ENCODE measurements around the gene PEX11A.
A peak's percentile ranks its signal among the peaks of the same experiment; 100 is the strongest.

Gene PEX11A, protein sequence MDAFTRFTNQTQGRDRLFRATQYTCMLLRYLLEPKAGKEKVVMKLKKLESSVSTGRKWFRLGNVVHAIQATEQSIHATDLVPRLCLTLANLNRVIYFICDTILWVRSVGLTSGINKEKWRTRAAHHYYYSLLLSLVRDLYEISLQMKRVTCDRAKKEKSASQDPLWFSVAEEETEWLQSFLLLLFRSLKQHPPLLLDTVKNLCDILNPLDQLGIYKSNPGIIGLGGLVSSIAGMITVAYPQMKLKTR

DNA sequence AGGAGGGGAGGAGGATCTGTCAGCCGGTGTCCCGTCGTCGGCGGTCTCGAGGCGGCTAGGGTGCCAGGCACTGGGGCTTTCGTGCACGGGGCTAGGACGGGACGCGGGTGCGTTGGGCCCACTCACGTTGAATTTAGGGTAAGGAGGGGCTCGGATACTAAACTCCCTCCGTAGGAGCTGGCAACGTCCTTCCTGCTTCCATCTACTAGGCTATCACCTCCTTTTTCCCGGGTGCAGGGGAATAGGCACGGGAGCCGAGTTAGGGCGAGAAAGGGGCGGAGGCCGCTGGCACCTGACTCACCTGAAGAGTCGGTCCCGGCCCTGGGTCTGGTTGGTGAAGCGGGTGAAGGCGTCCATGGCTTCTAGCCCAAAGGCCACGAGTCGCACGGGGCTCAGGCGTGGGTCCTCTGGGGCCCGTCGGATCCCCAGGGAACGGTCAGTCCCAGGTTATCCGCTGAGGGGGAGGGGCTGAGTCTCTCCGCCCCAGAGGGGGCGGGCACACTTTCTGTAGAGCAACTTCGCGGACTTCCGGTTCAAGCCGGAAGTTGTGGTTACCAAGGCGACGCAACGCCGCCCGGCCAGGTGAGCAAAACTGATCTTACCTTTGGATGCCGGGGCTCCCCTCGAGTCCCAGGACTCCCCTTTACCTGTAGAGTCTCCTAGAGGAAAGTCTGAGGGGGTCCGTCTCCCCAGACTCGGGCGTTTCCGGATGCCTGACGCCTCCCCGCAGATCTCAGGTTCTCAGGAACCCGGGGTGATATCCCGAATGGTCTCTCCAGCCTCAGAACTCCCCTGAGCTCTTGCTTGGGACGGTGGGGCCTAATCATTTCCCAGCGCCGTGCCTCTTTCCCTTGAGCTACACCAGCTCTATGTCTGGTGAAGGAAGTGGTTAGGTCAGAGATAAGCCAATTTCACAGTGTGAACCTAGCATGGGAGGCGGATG, at the start of gene PEX11A, which contains the start of gene WDR93:
PEX11A (minus strand) TSS at position 479 of the 943 bp plus-strand sequence; CDS start at position 357, 122 bp downstream.
WDR93 (plus strand) TSS at position 536 of the 943 bp plus-strand sequence. CDS start 10,936 bp downstream, outside the sequence.
- H3K4me3 Mint-ChIP-seq, result peak within 1 kb of the TSS; percentile 92
- ATAC-seq (ENCODE audit: low read depth) (peak; percentile 93), DNase-seq (ENCODE audit: low spot score in 2 of 2) (peak; percentile 70 to 78)
- H3K4me1 Mint-ChIP-seq, result peaks cover 6% of the 10 kb centered on the region
- H3K27me3 Mint-ChIP-seq, result no peaks in the 10 kb centered on the region
- H3K36me3 Mint-ChIP-seq, result no peaks in the 10 kb centered on the region
- peak within 1 kb of the TSS; percentile 69 for H3K27ac Mint-ChIP-seq
- H3K9me3 Mint-ChIP-seq, result no peaks in the 10 kb centered on the region

DNA sequence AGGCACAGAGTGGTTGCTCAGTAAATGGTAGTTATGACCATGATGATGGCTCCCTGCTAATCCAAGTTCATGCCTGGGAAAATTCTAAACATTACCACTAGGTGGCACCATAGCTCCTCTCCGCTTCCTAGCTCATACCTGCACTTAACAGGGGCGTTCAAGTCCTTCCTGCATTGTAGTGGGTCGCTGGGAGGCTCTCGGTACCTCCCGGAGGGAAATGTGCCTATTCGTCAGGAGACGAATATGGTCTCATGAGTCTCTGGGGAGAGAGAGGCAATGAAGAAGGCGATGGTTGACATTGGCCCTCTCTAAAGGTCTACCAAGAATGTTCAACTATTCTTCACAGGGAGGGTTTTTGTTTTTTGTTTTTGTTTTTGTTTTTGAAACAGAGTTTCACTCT, 49.6 kb upstream of the PEX11A start:
- Mint-ChIP-seq H3K9me3 (no peaks in the 10 kb centered on the region), H3K27me3 (peaks cover 10% of the 10 kb centered on the region), H3K4me1 (no peaks in the 10 kb centered on the region), H3K36me3 (no peaks in the 10 kb centered on the region), H3K27ac (no peak overlapping the region), H3K4me3 (no peak overlapping the region)
- ATAC-seq (ENCODE audit: low read depth) (peak; percentile 92), DNase-seq (ENCODE audit: low spot score in 2 of 2) (peak; percentile 65 to 69)

DNA sequence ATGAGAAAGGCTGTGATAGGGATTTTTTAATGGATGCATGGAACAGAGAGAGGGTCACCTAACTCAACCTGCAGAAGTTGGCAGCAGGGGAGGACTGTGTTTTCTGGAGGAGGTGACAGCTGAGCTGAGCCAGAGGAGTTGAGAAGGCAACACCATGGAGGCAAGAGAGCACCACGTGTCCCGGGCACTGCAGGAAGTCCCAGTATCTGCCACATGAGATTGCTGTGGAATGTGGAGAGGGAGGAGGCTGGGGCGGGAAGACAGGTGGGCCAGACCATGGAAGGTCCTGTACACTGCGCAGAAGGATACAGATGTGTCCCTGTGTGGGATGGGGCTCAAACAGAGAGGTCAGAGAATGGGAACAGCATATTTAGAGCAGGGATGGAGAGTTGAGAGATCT, 45.2 kb upstream of the PEX11A start:
- Mint-ChIP-seq H3K36me3 (no peaks in the 10 kb centered on the region), H3K4me3 (no peak overlapping the region), H3K27me3 (peaks cover 17% of the 10 kb centered on the region), H3K9me3 (no peaks in the 10 kb centered on the region), H3K4me1 (no peaks in the 10 kb centered on the region), H3K27ac (no peak overlapping the region)
- no peak for ATAC-seq (ENCODE audit: low read depth)
- no peak for DNase-seq (ENCODE audit: low spot score in 2 of 2)

DNA sequence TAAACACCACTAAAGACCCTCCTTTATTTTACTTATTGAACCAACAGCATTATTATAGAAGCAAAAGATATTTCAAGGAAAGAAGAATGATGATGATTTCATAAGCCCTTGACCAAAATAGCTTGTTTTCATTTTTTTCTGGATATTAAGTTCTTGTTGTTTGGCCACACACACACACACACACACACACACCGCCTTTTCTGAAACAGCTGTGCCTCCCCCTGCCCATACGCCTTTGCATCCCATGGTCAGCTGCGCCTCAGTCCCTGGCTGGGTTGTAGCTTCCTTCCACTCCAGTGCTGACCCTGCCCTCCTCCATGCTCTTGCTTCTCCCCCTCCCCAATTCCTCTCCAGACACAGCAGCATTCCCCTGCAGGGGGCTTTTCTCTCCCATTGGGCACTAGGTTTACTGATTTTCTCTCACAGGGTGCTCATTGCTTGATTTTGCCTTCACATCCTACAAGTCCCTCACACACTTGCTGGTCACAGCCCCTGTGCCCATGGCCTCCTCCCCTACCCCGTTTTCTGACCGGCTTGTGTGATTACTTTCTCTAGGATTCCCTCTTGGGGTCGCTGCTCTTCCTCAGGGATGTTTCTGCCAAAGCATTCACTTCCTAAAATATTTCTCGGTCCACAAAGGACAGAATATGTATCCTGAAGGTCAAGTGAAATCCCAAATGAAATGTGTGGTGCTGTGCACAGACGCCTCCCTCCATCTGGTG, 42.1 kb upstream of the PEX11A start:
- no peak overlapping the region for H3K27ac Mint-ChIP-seq
- DNase-seq (ENCODE audit: low spot score in 2 of 2), result no peak
- H3K4me1 Mint-ChIP-seq, result no peaks in the 10 kb centered on the region
- peaks cover 20% of the 10 kb centered on the region for H3K27me3 Mint-ChIP-seq
- no peak overlapping the region for H3K4me3 Mint-ChIP-seq
- H3K36me3 Mint-ChIP-seq, result no peaks in the 10 kb centered on the region
- ATAC-seq (ENCODE audit: low read depth), result no peak
- no peaks in the 10 kb centered on the region for H3K9me3 Mint-ChIP-seq

DNA sequence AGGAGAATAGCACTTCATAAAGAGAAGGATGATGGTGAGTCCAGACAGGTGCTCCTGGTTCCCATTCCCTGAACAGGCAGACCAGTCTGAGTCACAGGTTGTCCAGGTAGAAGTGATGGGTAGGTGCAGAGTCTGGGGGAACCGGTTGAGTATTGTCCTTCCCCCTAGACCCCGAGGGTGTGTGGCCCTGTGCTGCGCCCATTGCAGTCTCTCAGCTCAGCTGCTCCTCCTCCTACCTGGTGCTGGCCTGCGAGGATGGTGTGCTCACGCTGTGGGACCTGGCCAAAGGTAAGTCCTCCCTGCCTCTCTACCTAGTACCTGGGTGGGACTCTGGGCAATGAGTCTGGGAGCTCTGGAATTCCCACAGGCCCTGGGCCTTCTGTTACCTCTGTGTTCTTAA, 40.7 kb upstream of the PEX11A start:
- H3K9me3 Mint-ChIP-seq, result no peaks in the 10 kb centered on the region

DNA sequence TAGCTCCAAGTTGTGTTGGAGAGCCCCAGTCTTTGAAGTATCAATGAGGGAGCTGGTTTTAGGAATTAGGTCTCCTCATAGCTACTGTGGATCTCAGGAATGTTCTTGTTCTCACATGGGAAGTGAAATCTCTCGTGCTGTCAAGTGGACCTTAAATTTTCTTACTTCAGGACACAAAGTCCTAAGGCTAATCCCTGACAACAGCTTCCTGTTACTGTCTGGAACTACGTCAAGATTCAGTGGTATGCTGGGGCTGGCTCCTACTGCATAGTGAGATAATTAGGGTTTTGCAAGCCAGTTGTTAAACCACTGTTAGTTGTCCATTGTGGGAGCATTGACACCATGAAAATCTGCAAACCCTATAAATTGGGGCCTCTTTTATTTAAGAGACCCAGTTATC, 37.7 kb upstream of the PEX11A start:
- Mint-ChIP-seq H3K9me3 (peaks cover 2% of the 10 kb centered on the region), H3K27ac (no peak overlapping the region), H3K4me1 (no peaks in the 10 kb centered on the region), H3K27me3 (peaks cover 11% of the 10 kb centered on the region), H3K4me3 (no peak overlapping the region), H3K36me3 (no peaks in the 10 kb centered on the region)
- ATAC-seq (ENCODE audit: low read depth) (no peak), DNase-seq (ENCODE audit: low spot score in 2 of 2) (no peak)

More for the DNA sequence above, 40.7 kb upstream of the PEX11A start:
- no peaks in the 10 kb centered on the region for H3K4me1 Mint-ChIP-seq
- ATAC-seq (ENCODE audit: low read depth), result no peak
- no peak for DNase-seq (ENCODE audit: low spot score in 2 of 2)
- H3K36me3 Mint-ChIP-seq, result no peaks in the 10 kb centered on the region
- H3K27me3 Mint-ChIP-seq, result peaks cover 19% of the 10 kb centered on the region
- no peak overlapping the region for H3K27ac Mint-ChIP-seq
- H3K4me3 Mint-ChIP-seq, result no peak overlapping the region

DNA sequence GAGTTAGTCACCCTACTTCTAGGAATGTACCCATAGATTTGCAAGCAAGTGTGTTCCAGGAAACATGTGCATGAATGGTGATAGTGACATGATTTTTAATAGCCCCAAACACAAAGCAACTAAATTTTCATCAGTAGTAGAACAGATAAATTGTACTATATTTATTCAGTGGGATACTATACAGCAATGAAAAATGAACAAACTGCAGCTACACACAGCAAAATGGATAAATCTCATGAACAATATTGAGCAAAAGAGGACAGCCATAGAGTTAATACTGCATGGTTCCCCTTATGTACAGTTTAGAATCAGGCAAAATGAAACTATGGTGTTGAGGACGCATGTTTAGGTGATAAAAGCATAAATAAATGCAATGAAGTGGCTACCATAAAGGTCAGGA, 34.5 kb upstream of the PEX11A start:
- peaks cover 14% of the 10 kb centered on the region for H3K27me3 Mint-ChIP-seq
- DNase-seq (ENCODE audit: low spot score in 2 of 2) (no peak), ATAC-seq (ENCODE audit: low read depth) (no peak)
- H3K4me1 Mint-ChIP-seq, result no peaks in the 10 kb centered on the region
- no peak overlapping the region for H3K4me3 Mint-ChIP-seq
- H3K27ac Mint-ChIP-seq, result no peak overlapping the region
- peaks cover 5% of the 10 kb centered on the region for H3K9me3 Mint-ChIP-seq
- H3K36me3 Mint-ChIP-seq, result no peaks in the 10 kb centered on the region

DNA sequence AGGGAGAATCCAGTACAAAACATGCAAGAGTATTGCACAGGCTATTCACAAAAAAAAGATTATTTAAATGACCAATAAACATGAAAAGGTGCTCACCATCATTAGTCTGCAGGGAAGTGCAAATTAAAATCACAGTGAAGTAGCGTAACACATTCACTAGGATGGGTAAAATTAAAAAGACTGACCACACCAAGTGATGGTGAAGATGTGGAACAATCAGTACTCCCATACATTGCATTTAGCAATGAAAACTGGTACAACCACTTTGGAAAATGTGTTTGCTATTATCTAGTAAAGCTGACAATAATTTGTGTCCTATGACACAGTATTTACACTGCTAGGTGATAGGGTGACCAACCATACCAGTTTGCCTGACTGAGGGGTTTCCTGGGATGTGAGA, 34.1 kb upstream of the PEX11A start:
- H3K36me3 Mint-ChIP-seq, result no peaks in the 10 kb centered on the region
- no peak overlapping the region for H3K27ac Mint-ChIP-seq
- no peak overlapping the region for H3K4me3 Mint-ChIP-seq
- peaks cover 5% of the 10 kb centered on the region for H3K9me3 Mint-ChIP-seq
- H3K4me1 Mint-ChIP-seq, result no peaks in the 10 kb centered on the region
- ATAC-seq (ENCODE audit: low read depth), result no peak
- peaks cover 12% of the 10 kb centered on the region for H3K27me3 Mint-ChIP-seq
- no peak for DNase-seq (ENCODE audit: low spot score in 2 of 2)

DNA sequence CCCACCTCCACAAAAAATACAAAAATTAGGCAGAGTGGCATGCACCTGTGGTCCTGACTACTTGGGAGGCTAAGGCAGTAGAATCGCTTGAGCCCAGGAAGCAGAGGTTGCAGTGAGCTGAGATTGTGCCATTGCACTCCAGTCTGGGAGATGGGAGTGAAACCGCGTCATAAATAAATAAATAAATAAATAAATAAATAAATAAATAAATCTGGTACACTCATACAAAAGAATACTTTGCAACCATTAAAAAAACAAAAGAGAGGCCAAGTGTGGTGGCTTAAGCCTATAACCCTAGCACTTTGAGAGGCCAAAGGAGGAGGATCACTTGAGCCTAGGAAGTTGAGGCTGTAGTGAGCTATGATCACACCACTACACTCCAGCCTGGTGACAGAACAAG, 32.5 kb upstream of the PEX11A start:
- ATAC-seq (ENCODE audit: low read depth) (no peak), DNase-seq (ENCODE audit: low spot score in 2 of 2) (no peak)
- H3K36me3 Mint-ChIP-seq, result no peaks in the 10 kb centered on the region
- H3K9me3 Mint-ChIP-seq, result peaks cover 5% of the 10 kb centered on the region
- no peaks in the 10 kb centered on the region for H3K4me1 Mint-ChIP-seq
- H3K27me3 Mint-ChIP-seq, result peaks cover 11% of the 10 kb centered on the region
- H3K27ac Mint-ChIP-seq, result no peak overlapping the region
- no peak overlapping the region for H3K4me3 Mint-ChIP-seq

DNA sequence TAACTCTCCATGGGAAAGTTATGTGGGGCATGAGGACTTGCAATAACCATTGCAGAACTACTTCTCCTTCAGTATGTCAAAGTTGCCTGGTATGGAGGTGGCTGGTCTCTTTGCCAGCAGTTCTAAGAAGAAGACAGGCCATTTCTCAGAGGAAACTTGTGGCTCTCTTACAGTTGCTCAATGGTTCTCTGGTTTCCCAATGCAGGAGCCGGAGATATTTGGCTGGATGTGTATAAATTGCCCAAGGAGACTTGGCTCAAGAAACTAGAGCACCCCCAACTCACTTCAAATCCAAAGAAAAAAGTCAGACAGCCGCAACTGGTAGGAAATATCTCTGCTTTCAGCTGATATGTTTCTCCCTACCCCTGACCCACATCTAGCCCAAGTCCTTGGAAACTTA, 24.2 kb upstream of the PEX11A start:
- Mint-ChIP-seq H3K36me3 (no peaks in the 10 kb centered on the region), H3K9me3 (no peaks in the 10 kb centered on the region), H3K27me3 (no peaks in the 10 kb centered on the region), H3K4me1 (no peaks in the 10 kb centered on the region), H3K4me3 (no peak overlapping the region), H3K27ac (no peak overlapping the region)
- ATAC-seq (ENCODE audit: low read depth) (no peak), DNase-seq (ENCODE audit: low spot score in 2 of 2) (no peak)

DNA sequence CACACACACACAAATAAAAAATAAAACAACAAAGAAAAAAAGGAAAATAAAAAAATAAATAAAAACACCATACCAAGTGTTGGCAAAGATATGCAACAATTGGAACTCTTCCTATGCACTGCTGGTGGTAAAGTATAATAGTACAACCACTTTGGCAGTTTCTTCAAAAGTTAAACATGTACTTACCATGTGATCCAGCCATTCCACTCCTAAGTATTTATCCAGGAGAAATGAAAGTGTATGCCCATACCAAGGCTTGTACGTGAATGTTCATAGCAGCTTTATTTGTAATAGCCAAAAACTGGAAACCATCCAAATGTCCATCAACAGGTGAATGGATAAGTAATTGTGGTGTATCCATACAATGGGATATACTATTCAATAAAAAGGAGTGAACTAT, 17.0 kb upstream of the PEX11A start:
- Mint-ChIP-seq H3K4me1 (no peaks in the 10 kb centered on the region), H3K36me3 (peaks cover 4% of the 10 kb centered on the region), H3K27me3 (peaks cover 22% of the 10 kb centered on the region), H3K4me3 (no peak overlapping the region), H3K27ac (no peak overlapping the region), H3K9me3 (no peaks in the 10 kb centered on the region)
- ATAC-seq (ENCODE audit: low read depth) (no peak), DNase-seq (ENCODE audit: low spot score in 2 of 2) (no peak)

DNA sequence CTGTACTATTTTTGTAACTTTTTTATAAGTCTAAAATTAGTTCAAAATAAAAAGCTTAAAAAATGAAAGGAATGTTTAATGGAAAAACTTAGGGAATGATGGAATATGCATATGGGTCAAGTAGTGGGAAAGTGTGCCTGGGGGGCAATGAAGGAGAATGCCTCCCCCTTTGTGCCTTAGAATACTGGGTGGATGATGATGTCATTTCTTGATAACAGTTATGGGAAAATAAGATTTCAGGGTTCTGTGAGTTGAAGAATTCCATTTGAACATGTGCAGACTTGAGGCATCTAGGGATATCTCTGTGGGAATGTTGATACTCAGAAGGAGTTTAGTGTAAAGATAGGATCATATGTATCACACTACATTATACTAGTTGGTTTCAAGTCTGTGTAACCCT, 13.9 kb upstream of the PEX11A start:
- Mint-ChIP-seq H3K4me1 (no peaks in the 10 kb centered on the region), H3K36me3 (peaks cover 4% of the 10 kb centered on the region), H3K27me3 (peaks cover 31% of the 10 kb centered on the region), H3K4me3 (no peak overlapping the region), H3K9me3 (peaks cover 2% of the 10 kb centered on the region), H3K27ac (no peak overlapping the region)
- DNase-seq (ENCODE audit: low spot score in 2 of 2), result no peak
- no peak for ATAC-seq (ENCODE audit: low read depth)

DNA sequence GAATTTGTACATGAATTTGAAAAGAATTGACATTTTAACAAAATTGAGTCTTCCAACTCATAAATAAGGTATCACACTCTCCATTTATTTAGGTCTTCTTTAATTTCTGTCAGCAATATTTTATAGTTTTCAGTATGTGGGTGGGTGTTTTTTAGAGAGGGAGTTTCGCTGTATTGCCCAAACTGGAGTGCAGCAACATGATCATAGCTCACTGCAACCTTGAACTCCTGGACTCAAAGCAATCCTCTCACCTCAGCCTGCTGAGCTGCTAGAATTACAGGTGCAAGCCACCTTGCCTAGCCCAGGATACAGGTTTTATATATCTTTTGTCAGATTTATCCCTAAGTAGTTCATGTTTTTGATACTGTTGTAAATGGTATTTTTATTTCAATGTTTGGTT, 4.6 kb upstream of the PEX11A start:
- H3K36me3 Mint-ChIP-seq, result no peaks in the 10 kb centered on the region
- no peak for ATAC-seq (ENCODE audit: low read depth)
- H3K4me3 Mint-ChIP-seq, result no peak overlapping the region
- no peak for DNase-seq (ENCODE audit: low spot score in 2 of 2)
- peaks cover 2% of the 10 kb centered on the region for H3K9me3 Mint-ChIP-seq
- peaks cover 4% of the 10 kb centered on the region for H3K27me3 Mint-ChIP-seq
- H3K27ac Mint-ChIP-seq, result no peak overlapping the region
- peaks cover 4% of the 10 kb centered on the region for H3K4me1 Mint-ChIP-seq

DNA sequence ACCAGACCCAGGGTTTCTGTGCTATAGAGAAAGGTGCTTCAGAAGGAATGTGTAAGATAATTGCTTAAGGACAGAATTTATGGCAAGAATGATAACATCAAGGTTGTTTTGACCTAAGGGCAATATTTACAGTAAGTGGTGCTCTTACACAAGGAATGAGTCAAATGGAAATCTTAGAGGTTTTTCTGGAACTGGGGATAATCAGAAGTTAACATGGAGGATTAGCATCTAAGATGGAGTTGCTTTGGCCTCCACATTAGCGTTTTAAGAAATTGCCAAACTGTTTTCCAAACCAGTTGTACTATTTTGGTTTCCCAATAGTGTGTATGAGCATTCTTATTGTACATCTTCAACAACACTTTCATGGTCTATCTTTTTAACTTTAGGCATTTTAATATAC, 3.1 kb upstream of the PEX11A start:
- no peak overlapping the region for H3K4me3 Mint-ChIP-seq
- ATAC-seq (ENCODE audit: low read depth) (no peak), DNase-seq (ENCODE audit: low spot score in 2 of 2) (no peak)
- H3K27me3 Mint-ChIP-seq, result no peaks in the 10 kb centered on the region
- H3K36me3 Mint-ChIP-seq, result no peaks in the 10 kb centered on the region
- no peak overlapping the region for H3K27ac Mint-ChIP-seq
- H3K9me3 Mint-ChIP-seq, result no peaks in the 10 kb centered on the region
- peaks cover 6% of the 10 kb centered on the region for H3K4me1 Mint-ChIP-seq
